Pulmonary artery endothelial cell (primary cell): Measurements from ENCODE around the gene TNFSF11. TPM values are rescaled to one million over a fixed set of nuclear protein-coding genes. Genes with fewer than 3 reads are reported as not detected.

Source experiments
- DNase-seq: peaks from one replicate; pipeline ENCODE4 v3.0.0-alpha.2; 2011; ENCODE audit warnings: low read depth, low spot score
- total RNA-seq: library from RNA; depleted of rRNA; stranded (reverse); fragments of >200 nt; gene quantifications from 2 replicates; pipeline ENCODE4 v1.2.3, GENCODE V29; 2014

Gene TNFSF11, protein sequence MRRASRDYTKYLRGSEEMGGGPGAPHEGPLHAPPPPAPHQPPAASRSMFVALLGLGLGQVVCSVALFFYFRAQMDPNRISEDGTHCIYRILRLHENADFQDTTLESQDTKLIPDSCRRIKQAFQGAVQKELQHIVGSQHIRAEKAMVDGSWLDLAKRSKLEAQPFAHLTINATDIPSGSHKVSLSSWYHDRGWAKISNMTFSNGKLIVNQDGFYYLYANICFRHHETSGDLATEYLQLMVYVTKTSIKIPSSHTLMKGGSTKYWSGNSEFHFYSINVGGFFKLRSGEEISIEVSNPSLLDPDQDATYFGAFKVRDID
- total RNA-seq = 0.07 TPM in 1 of 2 replicates, not detected in the other

- no peak for DNase-seq
Observed at GRCh38 chr13:42574011-42574410, at the start of gene TNFSF11. Gene TNFSF11, plus strand, starts transcription at chr13:42574152. Its CDS starts 152 bp downstream, at chr13:42574304.

GRCh38 chr13:42524487-42525034 lies 49.4 kb upstream of the TNFSF11 start:
- no peak for DNase-seq

- no peak for DNase-seq
Observed at GRCh38 chr13:42525035-42525504, 48.9 kb upstream of the TNFSF11 start.

DNA sequence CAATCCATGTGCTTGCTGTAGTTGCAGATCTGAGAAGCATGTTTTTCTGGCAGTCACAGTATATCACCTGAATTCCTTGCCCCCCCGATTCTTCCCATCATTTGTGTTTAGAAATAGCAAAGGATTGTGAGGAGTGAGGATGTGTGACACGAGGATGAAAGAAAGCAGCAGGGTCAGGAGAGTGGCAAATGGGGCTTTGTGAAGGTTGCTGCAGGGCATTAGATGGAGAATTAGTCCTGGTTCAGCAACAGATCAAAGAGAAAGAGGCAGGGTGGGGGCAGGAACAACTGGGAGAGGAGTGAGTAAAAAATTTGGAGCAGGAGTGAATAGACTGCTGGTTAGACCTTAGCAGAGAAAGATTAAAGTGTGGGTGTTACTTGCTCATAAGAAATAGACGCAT lies 47.7 kb upstream of the TNFSF11 start:
- no peak for DNase-seq

DNA sequence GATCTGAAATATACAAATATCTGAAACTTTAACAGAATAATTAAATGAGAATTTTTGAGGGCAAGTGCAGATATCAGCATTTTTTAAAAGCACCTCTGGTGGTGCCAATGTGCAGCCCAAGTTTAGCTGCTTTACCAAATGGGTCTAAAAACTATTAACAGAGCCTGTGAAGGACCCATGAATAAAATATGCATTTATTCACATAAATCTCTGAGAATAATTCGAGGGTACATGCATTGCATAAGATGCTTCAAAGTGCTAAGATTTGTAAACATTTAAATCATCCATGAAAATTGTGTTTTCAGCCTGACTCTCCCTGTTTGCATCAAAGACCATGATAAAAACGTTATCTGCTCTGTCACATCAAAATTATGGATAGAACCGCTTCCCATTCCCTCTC lies 47.1 kb upstream of the TNFSF11 start:
- DNase-seq = no peak

- DNase-seq = no peak
Observed at GRCh38 chr13:42532561-42533335, 41.2 kb upstream of the TNFSF11 start.

- no peak for DNase-seq
Observed at GRCh38 chr13:42533336-42533591, 40.7 kb upstream of the TNFSF11 start.

DNA sequence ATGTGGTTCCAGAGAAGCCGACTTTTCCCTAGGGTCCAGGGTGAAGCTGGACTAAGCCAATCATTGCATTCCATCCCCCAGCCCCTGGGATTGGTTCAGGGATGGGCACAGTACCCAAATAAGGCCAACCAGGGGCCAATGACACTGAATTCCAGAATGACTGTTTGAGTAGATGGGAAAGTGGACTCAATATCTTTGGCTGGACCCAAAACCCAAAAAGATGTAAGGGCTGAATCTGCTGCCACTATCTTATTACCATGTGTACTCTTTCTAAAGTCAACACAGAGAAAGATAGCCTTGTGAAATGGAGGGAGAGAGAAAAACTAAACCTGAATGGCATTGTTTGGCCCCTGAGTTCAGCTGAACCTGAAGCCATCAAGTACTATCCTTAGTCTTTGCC lies 39.2 kb upstream of the TNFSF11 start:
- DNase-seq = no peak

GRCh38 chr13:42538996-42539395 lies 35.0 kb upstream of the TNFSF11 start:
- DNase-seq = no peak

DNA sequence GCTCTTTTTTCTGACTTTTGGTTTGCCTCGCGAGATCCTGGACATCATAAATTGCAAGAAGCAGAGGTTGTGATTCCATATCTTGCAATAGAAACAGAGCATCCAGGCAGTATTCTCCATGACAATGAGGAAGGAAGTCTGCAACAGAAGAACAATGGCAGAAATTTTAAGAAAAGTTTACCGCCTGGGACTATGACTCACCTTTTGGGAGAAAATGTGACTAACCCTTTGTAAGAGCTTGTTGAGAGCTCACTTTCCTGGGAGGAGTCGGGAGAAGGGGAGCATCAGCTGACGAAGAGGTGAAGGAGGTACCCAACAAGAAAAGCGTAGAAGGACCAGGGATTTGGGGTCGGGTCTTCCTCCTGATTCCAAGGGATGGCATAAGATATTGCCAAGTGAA lies 34.3 kb upstream of the TNFSF11 start:
- peak; percentile 36 for DNase-seq

GRCh38 chr13:42543215-42543797 lies 30.6 kb upstream of the TNFSF11 start:
- DNase-seq = no peak

DNA sequence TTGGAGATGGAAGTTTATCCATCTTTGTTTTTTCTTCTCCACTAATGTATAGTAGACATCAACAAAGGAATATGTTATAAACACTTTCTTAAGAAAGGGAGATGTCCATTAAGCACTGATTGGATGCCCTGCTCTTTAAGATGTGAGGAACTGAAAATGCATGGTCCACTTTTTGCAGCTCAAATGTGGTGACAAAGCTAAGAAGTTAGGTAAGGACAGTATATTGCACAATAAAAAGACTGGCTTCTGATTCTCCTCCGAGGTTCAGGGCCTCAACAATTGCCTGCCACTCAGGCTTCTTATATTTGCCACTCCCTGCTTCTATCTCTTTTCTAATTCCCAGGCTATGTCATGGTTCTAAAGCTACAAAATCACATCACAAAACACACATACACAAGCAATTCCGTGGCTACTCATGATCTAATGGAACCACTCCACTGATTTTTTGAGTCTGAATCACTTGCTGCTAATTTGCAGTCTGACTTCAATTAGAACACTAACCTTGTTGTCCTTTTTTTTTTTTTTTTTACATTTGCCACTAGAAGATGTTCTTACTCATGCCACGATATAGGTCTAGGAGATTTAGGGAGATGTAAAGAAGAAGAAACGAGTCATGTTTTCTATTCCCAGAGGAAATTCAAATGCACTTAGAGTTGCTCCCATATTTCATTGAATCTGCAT lies 29.6 kb upstream of the TNFSF11 start:
- no peak for DNase-seq

- no peak for DNase-seq
Observed at GRCh38 chr13:42545842-42546241, 28.1 kb upstream of the TNFSF11 start.

- DNase-seq = no peak
Observed at GRCh38 chr13:42547612-42548011, 26.3 kb upstream of the TNFSF11 start.

DNA sequence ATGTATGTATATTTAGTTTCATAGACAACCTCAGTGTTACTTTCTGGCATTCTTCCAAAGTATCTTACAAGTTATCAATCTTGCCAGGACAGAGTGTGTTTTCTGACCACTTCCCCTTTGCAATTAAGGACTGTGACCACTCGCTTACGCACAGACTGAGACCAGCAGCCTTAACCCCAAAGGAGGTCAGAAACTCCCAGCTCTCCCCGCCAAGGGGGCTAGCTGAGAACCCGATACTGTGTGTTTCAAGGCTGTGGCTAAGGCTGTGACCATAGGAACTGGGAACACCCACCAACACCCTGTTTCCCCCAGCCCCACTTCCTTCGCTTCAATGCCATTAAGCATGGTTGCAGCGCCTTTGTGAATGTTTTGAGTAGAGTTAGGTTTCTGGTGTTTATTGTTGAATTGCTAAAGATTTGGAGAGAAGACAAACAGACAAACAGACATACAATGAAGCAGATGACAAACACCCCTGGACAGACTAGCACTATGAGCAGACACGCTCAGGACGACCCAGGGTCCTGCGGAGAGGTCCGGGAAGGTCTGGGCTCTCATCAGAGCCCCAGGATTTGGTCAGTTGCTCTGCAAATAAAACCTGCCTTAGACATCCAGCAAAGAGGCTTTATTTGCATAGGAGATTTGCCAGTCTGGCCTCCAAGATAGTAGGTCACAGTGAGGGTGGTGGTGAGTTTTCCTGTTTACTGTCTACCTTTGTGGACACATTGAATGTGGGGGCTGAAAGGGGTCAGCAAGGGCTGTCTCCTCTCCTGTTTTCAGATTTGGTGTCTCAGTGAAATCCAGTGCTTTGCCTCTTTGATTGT lies 25.0 kb upstream of the TNFSF11 start:
- no peak for DNase-seq

- no peak for DNase-seq
Observed at GRCh38 chr13:42549552-42549936, 24.4 kb upstream of the TNFSF11 start.

- no peak for DNase-seq
Observed at GRCh38 chr13:42551611-42552010, 22.3 kb upstream of the TNFSF11 start.

DNA sequence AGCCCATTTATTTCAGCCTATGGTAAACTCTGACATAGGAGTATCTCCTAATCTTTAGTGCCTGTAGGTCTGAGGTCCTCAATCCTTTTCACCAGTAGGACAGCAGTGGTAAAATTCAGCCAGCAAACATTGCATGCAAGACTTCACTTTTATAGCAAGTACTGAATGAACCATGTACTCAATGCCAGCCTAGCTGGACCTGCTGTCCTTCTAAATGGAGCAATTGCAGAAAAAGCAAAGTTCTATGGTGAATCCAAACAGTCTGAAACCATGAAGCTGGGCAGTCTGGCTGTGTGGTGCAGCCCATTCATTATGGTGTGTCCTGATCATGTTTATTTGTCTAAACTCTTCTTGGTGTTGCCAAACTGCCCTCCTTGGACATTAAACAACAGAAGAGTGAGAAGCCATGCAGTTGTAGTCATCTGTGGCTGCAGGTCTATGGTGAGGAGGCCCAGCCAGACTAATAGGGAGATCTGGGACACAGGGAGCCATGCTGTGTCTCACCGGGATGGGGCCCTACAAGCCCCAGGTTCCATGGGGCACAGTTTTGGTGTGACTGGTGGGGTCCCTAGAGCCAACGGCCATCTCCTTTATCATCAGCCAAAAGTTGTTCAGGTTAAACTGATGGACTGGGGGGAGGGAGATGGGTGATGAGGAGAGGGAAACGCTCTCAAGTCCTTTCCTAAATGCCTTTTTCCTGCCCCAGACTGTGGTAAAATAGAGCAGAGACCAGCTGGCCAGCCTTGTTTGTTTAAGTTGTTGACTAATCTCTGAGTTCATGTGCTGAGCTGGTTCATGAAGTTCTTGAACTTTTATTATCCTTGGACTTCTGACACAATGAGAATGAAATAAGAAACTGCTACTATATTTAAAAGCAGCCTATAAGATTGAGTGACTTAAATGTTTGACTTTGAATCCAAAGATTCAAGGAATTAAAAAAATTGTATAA lies 20.6 kb upstream of the TNFSF11 start:
- DNase-seq = no peak

DNA sequence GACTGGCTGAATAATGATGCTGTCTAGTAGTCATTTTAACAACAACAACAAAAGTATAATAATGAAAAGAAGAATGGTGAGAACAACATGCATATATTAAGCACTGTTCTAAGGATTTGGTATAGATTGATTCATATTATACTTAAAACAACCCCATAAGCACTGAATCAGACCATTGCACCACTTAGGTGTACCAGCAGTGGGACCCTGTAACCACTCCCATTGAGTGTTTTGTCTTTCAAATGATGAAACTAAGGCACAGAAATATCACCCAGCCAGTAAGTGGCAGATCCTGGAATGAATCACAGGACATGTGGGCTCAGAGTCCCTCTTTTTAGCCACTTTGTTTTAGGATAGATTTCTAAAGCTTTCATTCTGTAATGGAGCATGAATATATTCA lies 14.9 kb upstream of the TNFSF11 start:
- no peak for DNase-seq
